ENCODE measurements around the gene NXNL2.

NXNL2 gene

DNA sequence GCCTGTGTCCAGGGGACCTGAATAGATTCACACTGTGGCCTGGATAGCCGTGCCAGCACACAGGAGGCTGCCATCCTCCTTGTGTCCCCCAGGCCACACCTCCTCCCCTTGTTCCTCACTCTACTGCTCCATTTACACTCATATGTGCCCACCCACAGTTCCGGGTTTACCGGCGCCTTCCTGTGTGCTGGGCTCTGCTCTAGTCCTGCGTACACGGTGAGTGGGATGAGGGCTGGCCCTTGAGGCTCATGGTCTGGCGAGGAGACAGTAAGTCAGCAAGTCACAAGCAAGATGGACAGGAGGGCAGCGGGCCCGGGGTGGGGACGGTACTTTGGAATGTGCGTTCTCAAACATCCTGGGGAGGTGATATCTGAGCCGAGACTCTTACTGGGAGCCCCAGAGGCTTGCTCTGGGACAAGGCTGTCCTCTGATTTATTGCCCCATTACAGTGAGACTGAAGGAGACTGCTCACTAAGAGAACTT lies 32.4 kb upstream of the NXNL2 start:
- TF ChIP-seq, protein P1, sequence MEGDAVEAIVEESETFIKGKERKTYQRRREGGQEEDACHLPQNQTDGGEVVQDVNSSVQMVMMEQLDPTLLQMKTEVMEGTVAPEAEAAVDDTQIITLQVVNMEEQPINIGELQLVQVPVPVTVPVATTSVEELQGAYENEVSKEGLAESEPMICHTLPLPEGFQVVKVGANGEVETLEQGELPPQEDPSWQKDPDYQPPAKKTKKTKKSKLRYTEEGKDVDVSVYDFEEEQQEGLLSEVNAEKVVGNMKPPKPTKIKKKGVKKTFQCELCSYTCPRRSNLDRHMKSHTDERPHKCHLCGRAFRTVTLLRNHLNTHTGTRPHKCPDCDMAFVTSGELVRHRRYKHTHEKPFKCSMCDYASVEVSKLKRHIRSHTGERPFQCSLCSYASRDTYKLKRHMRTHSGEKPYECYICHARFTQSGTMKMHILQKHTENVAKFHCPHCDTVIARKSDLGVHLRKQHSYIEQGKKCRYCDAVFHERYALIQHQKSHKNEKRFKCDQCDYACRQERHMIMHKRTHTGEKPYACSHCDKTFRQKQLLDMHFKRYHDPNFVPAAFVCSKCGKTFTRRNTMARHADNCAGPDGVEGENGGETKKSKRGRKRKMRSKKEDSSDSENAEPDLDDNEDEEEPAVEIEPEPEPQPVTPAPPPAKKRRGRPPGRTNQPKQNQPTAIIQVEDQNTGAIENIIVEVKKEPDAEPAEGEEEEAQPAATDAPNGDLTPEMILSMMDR (IDR thresholded peaks at IDR 0.05; ENCODE audit: control extremely low read depth, extremely low read depth, low read depth, missing control alignments): no peak
- ChIA-PET CTCF (no interaction called here), POLR2A (no interaction called here)
- DNase-seq (ENCODE audit: extremely low spot score): no peak

DNA sequence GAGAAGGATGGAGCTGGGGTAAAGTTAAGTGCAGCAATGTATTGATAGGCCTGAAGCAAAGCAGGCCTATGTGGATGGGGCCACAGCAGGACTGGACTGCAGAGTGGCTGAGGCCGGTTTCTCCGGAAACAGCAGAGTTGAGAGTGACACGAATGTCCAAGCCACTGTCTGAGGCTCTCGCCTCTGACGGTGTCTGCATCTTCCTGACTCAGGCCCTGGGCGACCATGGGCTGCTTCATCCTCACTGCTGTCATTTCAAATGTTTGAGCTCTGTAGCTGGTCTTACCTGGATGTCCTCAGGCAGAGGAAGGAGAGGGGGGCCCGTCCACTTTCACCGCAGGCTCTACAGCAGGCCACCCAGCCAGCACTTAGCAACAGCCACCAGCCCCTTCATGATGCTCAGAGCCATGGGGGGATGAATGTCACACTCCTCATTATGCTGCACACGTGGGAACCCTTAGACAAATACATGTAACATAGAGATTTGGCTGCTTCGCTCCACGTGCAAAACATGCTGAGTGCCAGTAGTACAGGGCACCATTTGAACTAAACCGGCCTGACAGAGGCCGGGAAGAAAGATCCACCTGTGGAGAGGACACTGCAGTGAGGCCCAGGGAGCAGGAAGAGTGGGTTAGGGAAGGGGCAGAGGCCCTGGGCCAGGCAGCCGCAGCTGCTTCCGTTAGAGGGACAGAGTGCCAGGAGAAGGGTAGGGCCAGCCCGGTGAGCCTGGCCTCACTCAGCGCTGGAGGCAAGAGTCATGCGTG lies 31.7 kb upstream of the NXNL2 start:
- TF ChIP-seq, protein P1 (IDR thresholded peaks at IDR 0.05; ENCODE audit: control extremely low read depth, extremely low read depth, low read depth, missing control alignments): no peak
- CTCF ChIA-PET: no interaction called here
- no peak for DNase-seq (ENCODE audit: extremely low spot score)
- POLR2A ChIA-PET: no interaction called here

DNA sequence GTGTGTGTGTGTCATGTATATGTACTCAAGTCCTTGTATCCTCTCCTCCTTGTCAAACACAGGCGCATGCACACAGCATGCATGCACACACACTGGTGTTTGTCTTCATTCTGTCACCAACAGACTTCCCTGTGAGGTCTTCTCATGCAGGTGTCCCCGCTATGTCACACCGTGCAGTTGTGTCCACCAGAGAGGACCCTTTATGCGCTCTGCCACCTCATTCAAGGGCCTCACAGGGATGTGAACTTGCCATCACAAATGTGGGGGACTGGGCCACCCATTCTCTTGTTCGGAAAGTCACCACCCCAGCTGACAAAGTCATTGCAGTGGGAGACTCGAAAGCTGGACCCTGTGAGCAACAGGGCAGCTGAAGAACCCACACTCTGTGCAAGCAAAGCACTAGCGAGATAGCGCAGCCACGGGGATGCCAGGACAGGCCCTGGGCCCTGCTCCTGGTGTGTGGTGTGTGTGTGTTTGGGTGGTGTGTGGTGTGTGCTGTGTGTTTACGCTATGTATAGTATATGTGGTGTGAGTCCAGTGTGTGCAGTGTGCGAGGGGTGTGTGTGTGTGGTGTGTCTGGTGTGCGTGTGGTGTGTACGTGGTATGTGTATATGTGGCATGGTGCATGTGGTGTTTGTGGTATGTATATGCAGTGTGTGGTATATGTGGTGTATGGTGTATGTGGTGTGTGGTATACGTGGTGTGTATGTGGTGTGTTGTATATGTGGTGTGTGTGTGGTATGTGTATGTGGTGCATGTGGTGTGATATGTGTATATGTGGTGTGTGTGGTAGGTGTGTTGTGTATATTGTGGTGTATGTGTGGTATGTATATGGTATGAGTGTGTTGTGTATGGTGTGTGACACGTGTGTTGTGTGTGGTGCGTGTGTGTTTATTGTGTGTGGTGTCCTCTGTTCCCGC lies 30.9 kb upstream of the NXNL2 start:
- TF ChIP-seq, protein P1 (IDR thresholded peaks at IDR 0.05; ENCODE audit: control extremely low read depth, extremely low read depth, low read depth, missing control alignments): no peak
- CTCF ChIA-PET: no interaction called here
- POLR2A ChIA-PET: no interaction called here
- DNase-seq (ENCODE audit: extremely low spot score): no peak

DNA sequence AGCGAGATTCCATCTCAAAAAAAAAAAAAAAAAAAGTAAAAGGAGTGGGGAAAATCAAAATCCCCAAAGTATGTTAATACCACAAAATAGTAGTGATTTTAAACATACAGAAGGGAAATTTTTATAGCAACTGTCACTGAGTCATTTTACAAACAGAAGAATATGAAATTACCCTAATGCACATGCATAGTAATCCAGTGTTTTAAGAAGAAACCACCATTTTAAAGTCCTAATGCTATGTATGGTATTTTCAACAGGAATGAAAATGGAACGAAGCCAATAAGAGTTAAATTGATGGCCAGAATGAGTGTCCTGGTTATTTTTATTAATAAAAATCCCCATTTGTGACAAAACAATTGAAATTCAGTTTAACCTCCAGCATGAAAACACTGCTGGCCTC lies 26.7 kb upstream of the NXNL2 start:
- TF ChIP-seq, protein P1 (IDR thresholded peaks at IDR 0.05; ENCODE audit: control extremely low read depth, extremely low read depth, low read depth, missing control alignments): no peak
- no peak for DNase-seq (ENCODE audit: extremely low spot score)
- POLR2A ChIA-PET: no interaction called here
- CTCF ChIA-PET: no interaction called here

DNA sequence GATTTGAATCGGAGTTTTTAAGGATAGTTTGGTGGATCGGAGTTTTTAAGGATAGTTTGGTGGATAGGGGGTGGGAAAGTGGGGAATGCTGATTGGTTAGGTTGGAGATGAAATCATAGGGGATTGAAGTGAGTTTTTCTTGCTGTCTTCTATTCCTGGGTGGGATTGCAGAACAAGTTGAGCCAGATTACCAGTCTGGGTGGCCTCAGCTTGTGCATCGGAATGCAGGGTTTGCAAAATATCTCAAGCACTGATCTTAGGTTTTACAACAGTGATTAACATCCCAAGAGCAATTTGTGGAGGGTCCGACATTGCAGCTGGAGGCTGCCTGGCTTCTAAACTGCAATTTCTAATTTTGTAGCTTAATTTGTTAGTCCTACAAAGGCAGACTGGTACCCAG lies 23.1 kb upstream of the NXNL2 start:
- POLR2A ChIA-PET: no interaction called here
- DNase-seq (ENCODE audit: extremely low spot score): no peak
- CTCF ChIA-PET: no interaction called here
- TF ChIP-seq, protein P1 (IDR thresholded peaks at IDR 0.05; ENCODE audit: control extremely low read depth, extremely low read depth, low read depth, missing control alignments): no peak

DNA sequence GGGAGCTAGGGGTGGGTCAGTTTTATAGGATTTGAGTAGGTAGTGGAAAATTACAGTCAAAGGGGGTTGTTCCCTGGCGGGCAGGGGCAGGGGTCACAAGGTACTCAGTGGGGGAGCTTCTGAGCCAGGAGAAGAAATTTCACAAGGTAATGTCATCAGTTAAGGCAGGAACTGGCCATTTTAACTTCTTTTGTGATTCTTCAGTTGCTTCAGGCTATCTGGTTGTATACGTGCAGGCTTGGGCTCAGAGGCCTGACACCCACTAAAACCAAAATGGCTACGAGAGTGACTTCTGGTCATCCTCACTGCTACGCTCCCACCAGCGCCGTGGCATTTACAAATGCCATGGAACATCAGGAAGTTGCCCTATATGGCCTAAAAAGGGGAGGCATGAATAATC lies 20.7 kb upstream of the NXNL2 start:
- TF ChIP-seq, protein P1 (IDR thresholded peaks at IDR 0.05; ENCODE audit: control extremely low read depth, extremely low read depth, low read depth, missing control alignments): no peak
- DNase-seq (ENCODE audit: extremely low spot score): no peak
- POLR2A ChIA-PET: no interaction called here
- CTCF ChIA-PET: no interaction called here
